SW 1271 (cell line): ENCODE results near the gene MFN2.
"Not testable (repeated sequence)": the region's sequence is repeated elsewhere in the genome, so short reads cannot be mapped to it uniquely, and the experiment has no call there.

Experiments
- DNase-seq, 2 experiments: peaks; one replicate each; lab custom pipeline; 2025; lab: John Stamatoyannopoulos, UW

Gene MFN2

GRCh38 chr1:11979851-11980675 is at the start of gene MFN2:
Gene MFN2 (plus strand): TSS chr1:11980444. CDS start chr1:11989169, 8,725 bp downstream.
- DNase-seq, result peak; percentile 87 to 93

GRCh38 chr1:11930571-11931445 is 49.4 kb upstream of the MFN2 start:
- peak in 1 of 2 experiments; percentile 35 for DNase-seq

- no peak for DNase-seq
Measured at GRCh38 chr1:11931845-11932244, 48.4 kb upstream of the MFN2 start.

- peak in 1 of 2 experiments; percentile 65 for DNase-seq
Measured at GRCh38 chr1:11934302-11935056, 45.8 kb upstream of the MFN2 start, which contains the start of gene PLOD1. Gene PLOD1 (plus strand): TSS chr1:11934717. CDS start chr1:11934780, 63 bp downstream.

GRCh38 chr1:11935057-11935412 is 45.2 kb upstream of the MFN2 start:
- DNase-seq, result no peak

GRCh38 chr1:11935733-11936132 is 44.5 kb upstream of the MFN2 start:
- not testable (repeated sequence) for DNase-seq

- DNase-seq, result no peak
Measured at GRCh38 chr1:11938722-11939526, 41.3 kb upstream of the MFN2 start.

- not testable (repeated sequence) for DNase-seq
Measured at GRCh38 chr1:11939794-11940193, 40.5 kb upstream of the MFN2 start.

- DNase-seq, result no peak
Measured at GRCh38 chr1:11940260-11940921, 39.9 kb upstream of the MFN2 start.

GRCh38 chr1:11942280-11942679 is 38.0 kb upstream of the MFN2 start:
- DNase-seq, result no peak

- no peak for DNase-seq
Measured at GRCh38 chr1:11943619-11944018, 36.6 kb upstream of the MFN2 start.

GRCh38 chr1:11944358-11944931 is 35.8 kb upstream of the MFN2 start:
- DNase-seq, result no peak

GRCh38 chr1:11946647-11947046 is 33.6 kb upstream of the MFN2 start:
- DNase-seq, result no peak

- no peak for DNase-seq
Measured at GRCh38 chr1:11948822-11949458, 31.3 kb upstream of the MFN2 start.

- no peak for DNase-seq
Measured at GRCh38 chr1:11951901-11952300, 28.3 kb upstream of the MFN2 start.

GRCh38 chr1:11952455-11953109 is 27.7 kb upstream of the MFN2 start:
- no peak for DNase-seq

- no peak for DNase-seq
Measured at GRCh38 chr1:11955221-11955620, 25.0 kb upstream of the MFN2 start.

- no peak for DNase-seq
Measured at GRCh38 chr1:11957398-11957797, 22.8 kb upstream of the MFN2 start.

GRCh38 chr1:11957897-11958296 is 22.3 kb upstream of the MFN2 start:
- DNase-seq, result no peak
